ENCODE data around the gene KCNH8.
A peak's percentile ranks its signal among the peaks of the same experiment; 100 is the strongest.
"Not testable (repeated sequence)": the region's sequence is repeated elsewhere in the genome, so short reads cannot be mapped to it uniquely, and the experiment has no call there.

KCNH8 gene

DNA sequence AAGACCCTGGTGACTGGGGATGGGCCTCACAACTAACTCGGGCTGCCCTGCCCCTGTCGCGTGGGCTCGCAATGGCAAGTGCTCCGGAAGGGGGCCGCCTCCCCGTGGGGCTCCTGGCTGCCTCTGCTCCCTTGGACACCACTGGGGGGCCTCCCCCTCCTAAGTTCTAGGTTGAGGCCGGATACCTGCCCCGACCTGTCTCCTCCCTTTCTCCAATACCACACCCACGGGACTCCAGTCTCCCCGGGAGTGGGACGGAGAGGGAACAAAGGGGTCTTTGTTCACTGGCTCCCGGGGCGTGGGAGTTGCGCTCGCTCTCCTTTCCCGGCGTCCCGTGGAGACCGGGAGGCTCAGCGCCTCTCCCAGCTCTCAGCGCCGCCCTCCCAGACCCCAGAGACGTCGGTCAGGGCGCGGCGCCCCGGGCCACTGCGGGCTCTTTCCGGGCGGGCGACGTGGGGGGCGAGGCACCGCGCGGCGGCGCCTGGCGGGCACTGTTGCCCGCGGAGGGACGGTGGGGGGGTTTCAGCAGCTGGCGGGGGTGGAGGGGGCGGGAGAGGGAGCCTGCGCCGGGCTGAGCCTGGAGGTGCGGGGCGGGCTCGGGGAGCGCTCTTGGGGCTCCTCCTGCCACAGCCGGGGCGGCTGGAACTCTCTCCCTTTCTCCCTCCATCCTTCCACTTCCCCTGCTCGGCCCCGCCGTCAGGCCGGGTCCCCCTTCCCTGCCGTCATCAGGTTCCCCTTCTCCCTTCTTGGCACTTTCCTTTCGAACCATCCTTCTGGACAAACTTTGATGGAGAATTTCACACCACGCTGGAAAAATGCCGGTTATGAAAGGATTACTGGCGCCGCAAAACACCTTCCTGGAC, at the start of gene KCNH8:
TSS of gene KCNH8 (plus strand) at position 606 of the 863 bp plus-strand sequence. CDS start at position 816, 210 bp downstream.
- peak; percentile 71 for DNase-seq

DNA sequence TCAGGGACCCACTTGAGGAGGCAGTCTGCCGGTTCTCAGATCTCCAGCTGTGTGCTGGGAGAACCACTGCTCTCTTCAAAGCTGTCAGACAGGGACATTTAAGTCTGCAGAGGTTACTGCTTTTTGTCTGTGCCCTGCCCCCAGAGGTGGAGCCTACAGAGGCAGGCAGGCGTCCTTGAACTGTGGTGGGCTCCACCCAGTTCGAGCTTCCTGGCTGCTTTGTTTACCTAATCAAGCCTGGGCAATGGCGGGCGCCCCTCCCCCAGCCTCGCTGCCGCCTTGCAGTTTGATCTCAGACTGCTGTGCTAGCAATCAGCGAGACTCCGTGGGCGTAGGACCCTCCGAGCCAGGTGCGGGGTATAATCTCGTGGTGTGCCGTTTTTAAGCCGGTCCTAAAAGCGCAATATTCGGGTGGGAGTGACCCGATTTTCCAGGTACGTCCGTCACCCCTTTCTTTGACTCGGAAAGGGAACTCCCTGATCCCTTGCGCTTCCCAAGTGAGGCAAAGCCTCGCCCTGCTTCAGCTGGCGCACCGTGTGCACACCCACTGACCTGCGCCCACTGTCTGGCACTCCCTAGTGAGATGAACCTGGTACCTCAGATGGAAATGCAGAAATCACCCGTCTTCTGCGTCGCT, 45.5 kb upstream of the KCNH8 start:
- not testable (repeated sequence) for DNase-seq

DNA sequence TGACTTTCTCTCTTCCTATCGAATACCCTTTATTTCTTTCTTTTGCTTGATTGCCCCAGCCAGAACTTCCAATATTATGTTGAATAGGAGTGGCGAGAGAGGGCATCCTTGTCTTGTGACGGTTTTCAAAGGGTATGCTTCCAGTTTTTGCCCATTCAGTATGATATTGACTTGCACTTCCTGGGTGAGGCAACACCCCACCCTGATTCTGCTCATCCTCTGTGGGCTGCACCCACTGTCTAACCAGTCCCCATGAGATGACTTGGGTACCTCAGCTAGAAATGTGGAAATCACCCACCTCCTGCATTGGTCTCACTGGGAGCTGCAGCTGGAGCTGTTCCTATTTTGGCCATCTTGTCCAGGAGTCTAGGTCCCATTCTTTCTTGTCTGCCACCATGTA, 44.8 kb upstream of the KCNH8 start:
- DNase-seq: no peak

DNA sequence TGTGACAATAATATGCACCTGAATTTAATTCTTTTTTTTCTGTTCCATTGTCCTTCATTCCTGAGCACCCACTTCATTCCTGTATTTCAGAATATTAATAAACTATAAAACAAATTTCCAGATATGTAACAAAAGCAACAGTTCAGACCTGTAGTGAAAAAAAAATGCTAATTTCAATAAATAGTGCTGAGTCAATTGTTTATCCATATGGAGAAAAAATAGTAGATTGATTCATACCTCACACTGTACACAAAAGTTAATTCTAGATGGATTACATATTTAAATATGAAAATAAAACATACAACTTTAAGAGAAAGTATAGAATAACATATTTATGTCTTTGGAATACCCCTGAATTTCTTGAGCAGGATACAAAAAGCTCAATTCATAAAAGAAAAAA, 43.9 kb upstream of the KCNH8 start:
- no peak for DNase-seq

DNA sequence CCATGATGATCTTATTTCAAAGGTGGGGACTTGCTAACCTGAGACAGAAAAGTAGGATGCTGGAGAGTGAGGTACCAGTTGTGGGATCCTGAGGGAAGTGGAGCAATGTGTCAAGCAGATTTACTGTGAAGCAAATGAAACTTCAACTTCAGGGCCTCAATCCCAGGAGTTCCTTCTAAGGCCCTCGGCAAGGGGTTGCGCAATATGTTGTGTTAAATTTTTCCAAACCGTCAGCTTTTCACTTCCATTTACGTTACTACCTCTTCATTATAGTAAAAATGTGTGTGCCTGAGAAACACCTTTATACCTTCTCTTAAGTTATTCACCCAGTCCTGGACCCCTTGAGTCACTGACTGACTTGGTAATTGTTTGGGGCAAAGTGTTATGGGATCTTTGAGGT, 42.5 kb upstream of the KCNH8 start:
- DNase-seq: no peak

DNA sequence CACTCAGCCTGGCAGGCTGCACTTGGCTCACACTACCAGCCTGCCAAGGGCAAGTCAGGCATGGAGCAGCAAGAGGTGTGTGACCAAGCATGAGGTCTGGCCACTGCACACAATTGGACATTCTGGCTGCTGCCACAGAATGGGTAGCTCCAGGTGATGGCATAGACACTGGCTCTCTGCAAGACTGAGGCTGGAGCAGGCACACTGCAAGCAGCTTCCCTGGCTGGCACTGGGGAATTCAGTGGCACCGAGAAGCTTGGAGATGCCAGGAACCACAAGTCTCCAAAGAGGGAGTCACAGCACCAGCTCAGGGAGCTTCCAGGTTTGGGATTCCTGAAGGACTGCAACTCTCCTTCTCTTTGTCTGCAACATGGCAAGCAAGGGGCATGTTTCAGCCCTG, 42.0 kb upstream of the KCNH8 start:
- no peak for DNase-seq

DNA sequence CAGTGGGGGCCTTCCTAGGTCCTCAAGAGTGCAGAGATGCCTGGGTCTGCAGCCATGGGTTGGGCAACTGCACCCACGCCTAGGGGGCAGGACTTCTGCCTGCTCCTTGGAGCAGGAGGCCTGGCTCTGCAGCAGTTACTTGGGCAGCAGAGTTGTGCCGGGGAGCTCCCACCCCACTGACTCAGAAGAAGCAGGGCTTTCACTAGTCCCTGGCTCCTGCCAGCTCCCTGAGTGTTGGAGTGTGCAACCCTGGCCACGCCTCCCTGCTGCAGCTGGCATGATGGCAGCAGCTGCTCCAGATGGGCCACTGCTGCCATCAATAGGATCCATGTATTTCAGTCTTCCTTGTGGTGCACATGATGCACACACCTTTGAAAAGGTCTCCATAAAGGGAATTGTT, 40.6 kb upstream of the KCNH8 start:
- DNase-seq: no peak

DNA sequence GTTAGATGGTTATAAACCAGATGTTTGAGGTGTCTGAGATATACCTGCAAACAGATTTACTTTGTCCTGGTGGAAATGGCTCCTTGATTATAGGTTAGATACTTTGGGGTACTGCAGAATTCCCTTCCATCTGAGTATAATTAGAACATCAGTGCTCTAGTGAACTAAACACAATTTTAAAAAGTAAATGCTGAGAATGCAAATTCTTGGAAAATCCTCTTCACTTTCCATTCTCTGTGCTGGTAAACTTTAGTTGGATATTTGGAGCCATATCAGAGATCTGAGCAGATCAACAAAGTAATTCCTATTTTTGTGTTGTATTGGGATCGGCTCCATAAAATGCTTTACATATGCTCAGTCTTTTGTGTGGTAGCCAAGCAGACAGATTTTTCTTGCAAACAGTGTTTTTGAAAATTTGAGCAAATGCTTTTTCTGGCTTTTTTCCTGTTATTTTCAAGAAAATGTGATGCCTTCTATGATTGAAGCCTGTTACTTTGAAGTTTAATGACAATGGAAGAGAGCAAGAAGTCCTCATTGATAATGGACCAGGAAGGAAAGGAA, 37.9 kb upstream of the KCNH8 start:
- no peak for DNase-seq

DNA sequence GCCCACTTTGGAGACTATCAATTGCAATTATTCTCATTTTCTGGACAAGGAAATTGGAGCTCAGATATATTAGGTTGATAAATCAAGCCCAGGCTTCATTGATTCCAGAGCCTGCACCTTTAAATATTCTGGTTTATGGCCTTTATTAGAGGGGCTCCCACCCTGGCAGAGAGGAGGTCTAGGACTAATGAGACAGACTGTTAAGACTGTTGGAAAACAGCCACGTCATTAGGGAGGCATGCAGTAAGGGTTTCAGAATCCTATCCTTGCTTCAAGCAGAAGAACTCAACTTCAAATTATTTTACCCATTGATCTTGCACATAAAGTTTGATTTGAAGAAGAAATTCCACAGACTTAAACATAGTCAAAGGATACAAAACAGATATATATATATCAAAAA, 33.8 kb upstream of the KCNH8 start:
- no peak for DNase-seq

DNA sequence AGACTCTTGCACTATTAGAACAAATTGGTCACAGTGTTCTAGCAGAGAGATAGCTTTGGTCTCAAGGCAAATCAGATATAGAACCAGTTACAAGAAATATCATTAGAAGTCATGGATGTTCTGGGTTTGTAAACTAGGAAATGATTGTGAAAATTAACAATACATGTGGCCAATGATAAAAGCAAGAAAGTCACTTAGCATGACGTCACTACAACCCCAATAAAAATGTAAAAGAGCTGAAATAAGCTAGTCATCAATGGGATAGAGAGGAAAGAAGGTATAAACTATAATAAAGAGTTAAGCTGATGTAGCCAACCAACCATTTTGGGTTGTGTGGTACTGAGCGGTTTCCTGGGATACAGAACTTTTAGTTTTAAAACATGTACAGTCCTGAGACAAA, 32.1 kb upstream of the KCNH8 start:
- no peak for DNase-seq

DNA sequence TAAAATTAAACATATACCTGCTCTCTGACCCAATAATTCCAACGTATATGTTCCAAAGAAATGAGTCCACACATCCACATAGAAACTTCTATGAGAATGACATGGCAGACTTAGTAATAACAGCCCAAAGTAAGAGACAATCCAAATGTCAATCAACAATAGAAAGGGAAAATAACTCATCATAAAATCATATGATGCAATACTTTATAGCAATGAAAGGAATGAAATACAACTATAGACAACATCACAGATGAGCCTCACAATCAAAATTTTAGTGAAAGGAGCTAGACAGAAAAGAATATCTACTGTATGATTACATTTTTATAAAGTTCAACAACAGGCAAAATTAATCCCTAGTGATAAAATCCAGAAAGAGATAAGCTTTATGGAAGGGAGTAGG, 23.6 kb upstream of the KCNH8 start:
- no peak for DNase-seq

DNA sequence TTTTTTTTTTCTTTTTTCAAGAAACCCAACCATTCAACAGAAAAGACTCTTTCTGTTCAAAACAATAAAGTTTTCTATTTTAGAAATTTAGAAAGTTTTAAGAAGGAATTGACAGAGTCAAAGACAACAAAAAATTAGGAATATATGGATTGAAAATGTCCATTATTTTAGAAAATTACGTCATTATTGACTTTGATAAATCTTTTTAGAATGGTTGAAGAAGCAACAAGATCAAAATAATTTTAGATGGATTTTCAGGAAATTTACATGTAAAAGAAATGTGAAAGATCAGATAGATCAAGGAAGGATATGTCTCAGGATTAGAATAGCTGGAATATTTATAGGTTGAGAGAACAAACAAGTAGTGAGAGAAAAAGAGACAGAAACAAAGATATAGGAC, 8.4 kb upstream of the KCNH8 start:
- no peak for DNase-seq

DNA sequence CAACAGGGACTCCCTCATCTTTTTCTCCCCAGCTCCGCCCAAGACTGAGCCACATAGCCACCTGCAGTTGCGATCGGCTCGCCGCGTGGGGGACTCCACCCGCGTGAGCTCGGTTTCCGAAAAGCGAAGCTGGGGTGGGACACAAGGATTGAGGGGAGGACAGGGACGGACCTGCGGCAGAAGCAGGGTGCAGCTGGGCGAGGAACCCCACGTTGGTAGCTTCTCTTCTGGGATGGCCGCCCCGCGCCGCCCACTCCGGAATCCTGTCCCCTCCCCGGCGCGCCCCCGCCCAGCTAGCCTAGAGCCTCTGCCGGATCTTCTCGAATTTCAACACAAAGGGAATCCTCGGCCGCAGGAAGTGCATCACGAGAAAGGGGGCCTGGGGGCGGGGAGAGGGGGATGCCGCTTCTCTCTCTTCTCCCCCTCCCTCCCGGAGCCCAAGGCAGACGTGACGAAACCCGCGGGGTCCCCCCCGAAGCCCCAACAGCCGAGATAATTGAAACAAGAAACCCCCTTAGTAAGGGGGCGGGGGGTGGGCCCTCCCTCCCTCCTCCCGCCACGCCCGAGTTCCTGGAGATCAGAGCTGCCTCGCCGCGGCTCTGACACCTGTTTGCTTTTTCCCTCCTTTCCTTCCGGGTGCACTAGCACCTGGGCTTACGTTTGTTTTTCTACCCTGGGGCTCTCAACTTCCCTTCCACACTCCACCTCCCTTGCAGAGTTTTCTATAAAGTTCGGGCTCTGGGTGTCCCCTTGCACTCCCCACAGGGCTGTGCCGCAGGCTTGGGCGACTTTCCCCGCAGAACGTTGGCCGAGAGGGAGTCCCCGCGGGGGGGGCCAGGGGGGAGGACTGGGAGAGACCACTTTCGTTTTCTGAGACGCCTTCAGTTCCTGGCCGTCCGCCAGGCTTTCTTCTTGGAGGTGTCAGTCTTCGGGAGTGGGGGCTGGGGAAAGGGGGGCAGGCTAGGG, 1.3 kb upstream of the KCNH8 start:
- DNase-seq: peak; percentile 94

DNA sequence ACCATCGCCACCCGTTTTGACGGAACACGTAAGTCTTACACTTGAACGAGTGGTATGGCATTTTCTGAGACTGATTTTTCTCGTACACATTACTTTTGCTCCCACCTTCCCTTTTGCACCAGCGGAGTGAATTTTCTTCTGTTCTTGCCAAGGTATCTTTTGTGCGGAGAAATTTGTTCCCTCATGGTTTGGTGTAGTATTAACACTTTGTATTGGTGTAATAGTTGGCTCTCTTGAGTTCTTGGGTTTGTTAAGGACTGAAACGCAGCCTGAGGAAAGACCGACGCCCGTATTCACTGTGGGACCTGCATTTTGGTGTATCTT, 420 bp downstream of the KCNH8 start:
- no peak for DNase-seq

DNA sequence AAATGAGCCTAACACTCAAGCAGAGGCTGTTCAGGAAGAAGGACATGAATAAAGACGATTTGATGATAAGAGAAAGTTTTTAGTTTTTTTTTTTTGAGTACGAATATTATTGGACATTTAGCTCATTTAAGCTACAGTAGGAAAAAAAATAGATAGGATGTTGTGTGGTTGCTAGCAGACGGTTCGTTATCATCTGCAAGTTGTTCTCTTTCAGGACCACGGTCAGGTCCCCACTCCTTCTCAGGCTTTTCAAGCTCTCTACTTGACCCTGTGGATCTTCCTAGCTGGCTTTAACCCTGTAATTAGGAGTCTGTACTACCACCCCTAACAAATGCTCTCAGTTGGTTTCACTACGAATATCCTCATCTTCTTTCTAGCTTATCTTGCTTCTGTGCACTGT, 1.1 kb downstream of the KCNH8 start:
- DNase-seq: peak; percentile 1

DNA sequence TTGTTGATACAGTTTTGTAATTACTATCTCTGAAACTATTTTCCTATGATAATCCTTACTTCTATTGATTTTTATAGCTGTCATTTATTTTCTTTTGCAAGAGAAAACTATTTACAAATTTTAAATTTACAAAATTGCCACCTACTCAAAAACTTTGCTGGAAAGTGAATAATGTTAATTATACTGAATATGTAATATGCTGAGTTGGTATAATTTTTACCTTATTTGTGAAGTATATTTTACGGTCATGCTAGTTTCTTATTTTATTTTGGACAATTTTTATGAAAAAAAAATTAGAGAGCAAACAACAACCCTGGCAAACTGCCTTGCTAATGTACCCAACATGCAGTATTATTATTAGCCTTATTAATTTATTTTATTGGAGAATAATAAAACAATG, 2.9 kb downstream of the KCNH8 start:
- no peak for DNase-seq

DNA sequence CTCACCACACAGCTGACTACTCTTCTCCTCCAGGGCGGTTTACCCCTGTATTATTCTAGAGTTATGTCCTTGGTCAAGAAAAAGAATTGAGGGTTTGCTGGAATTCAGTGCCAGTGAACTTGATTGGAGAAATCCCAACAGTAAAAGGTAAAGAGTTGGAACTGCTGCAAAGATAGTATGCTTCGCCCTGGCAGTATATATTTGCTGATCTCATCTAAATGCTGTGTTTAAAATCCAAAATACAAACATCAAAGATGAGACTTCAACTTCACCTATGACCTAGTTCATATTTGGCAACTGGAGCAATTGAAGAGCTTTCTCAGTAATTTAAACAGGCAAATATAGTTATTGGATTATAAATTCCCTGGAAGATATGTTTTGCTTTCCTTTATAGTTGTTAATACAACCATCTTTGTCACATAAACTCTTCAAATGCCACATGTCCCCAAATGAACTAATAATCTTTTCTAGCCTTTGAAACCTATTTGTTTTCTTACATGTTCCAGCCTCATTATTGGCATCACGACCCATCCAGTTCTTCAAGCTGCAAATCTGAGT, 6.5 kb downstream of the KCNH8 start:
- no peak for DNase-seq

DNA sequence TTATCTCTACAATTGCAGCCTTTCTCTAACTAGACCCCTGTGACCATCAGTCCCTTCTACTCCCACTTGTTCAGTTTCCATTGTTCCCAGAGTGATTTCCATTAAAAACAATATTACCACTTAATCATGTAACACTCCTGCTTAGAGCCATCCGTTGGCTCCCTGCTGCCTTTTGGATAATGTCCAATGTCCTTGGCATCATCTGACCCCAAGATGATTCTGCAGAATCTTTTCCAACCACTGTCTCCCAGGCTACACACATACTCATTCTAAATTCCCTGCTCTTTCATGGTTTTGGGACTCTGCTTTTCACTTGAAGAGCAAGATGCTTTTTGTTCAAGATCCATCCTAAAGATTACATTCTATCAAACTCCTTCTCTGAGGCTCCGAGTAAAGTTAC, 7.1 kb downstream of the KCNH8 start:
- DNase-seq: no peak

DNA sequence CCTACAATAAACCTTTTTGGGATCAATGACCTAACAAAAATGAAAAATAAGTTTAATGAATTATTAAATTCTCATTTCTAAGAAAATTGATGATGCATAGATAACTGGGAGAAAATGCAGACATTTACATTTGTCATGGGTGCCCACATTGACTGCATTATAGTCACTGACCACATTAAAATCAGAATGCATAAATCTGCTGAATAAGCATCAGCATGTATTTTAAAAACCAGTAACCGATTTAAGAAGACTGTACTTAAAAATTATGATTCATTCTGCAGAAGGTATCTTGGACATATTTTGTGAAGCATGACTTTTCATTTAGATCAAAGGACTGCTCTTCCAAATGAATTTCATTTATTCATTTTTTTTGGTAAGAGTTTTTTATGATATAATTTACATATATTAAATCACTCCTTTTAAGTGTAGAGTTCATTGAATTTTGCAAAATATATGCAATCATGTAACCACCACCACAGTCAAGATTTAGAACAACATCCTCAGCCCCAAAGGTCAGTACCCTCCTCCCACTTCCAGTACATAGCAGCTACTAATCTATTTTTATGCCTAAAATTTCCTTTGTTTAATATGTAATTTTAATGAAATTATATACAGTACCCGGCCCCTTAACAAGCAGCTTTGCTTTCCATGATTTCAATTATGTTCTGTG, 11.8 kb downstream of the KCNH8 start:
- no peak for DNase-seq

DNA sequence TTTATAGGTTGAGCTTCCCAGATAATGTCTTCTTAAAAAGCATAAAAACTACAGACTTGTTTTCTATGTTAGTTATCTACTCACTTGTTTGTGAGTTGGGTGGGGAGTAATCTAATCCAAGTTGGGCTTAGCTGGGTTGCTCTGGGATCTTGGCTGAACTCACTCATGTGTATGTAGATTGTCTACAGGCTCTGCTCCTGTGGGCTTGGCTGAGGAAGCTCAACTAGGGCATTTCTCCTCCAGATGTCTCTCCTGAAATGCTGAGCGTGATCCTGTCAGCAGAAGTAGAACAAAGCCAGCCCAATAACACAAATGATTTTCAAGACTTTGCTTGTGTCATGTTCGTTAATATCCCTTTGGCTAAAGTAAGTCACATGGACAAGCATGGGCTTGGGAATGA, 17.3 kb downstream of the KCNH8 start:
- no peak for DNase-seq

DNA sequence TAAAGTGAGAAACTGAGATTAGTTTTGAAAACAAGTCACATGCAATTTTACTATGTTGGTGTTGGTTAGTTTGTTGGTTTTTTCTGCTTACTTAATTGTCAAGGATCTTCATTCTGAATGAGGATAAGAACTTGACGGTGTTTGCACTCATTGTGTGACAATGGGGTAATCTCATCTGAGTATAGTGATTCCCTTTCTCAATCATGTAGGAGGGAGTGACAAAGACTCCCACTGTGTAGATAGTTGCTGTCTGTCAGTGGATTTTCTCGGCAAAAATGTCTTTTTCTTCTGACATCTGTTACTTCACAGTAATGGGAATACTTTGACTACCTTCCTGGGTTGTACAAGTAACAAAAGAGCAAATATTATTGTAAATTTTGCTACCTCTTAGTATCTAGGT, 23.5 kb downstream of the KCNH8 start:
- DNase-seq: peak; percentile 11

DNA sequence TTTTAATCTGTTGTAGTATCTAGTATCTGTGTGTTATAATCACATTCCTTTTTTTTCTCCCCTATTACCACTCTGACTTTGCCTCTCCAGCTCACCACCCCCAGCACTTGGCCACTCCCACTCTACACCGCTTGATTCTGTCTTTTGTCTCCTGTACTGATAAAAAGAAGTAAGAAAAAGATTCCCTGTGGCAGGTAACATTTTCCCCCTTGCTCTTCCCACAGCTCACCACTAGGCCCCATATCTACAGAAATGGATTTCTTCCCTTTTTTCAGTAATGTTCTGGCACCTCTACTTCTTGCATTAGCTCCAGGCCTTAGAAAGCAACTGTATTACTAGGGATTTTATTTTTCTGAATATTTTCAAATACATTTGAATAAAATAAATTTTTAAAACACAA, 25.6 kb downstream of the KCNH8 start:
- no peak for DNase-seq
